Measurements from ENCODE around the gene GPR173. TPM values are rescaled to one million over a fixed set of nuclear protein-coding genes. Genes with fewer than 3 reads are reported as not detected.

GPR173 gene
- total RNA-seq, 2 donors from 2014 or later = 0.11 to 0.14 TPM

GRCh38 chrX:53050841-53051240 lies 2.3 kb downstream of the GPR173 start:
- ATAC-seq = no peak
- Mint-ChIP-seq H3K27ac (no peak overlapping the region), H3K36me3 (no peaks in the 10 kb centered on the region), H3K9me3 (no peaks in the 10 kb centered on the region)
- no peak for DNase-seq (ENCODE audit: low spot score in 2 of 2)

GRCh38 chrX:53055244-53055849 lies 6.8 kb downstream of the GPR173 start:
- no peaks in the 10 kb centered on the region for H3K9me3 Mint-ChIP-seq
- ATAC-seq (no peak), DNase-seq (ENCODE audit: low spot score in 2 of 2) (no peak)
- H3K36me3 Mint-ChIP-seq = no peaks in the 10 kb centered on the region
- no peak overlapping the region for H3K27ac Mint-ChIP-seq

GRCh38 chrX:53056292-53056691 lies 7.7 kb downstream of the GPR173 start:
- Mint-ChIP-seq H3K36me3 (no peaks in the 10 kb centered on the region), H3K27ac (no peak overlapping the region), H3K9me3 (no peaks in the 10 kb centered on the region)
- DNase-seq (ENCODE audit: low spot score in 2 of 2) = no peak
- peak; percentile 24 to 29 for ATAC-seq

- no peak for DNase-seq (ENCODE audit: low spot score in 2 of 2)
- no peaks in the 10 kb centered on the region for H3K9me3 Mint-ChIP-seq
- H3K36me3 Mint-ChIP-seq = no peaks in the 10 kb centered on the region
- H3K27ac Mint-ChIP-seq = no peak overlapping the region
- ATAC-seq = no peak
Observed at GRCh38 chrX:53065104-53065503, 16.5 kb downstream of the GPR173 start.

GRCh38 chrX:53071064-53071463 lies 22.5 kb downstream of the GPR173 start:
- Mint-ChIP-seq H3K27ac (peak overlapping the region in 1 of 2 donors; percentile 83), H3K9me3 (no peaks in the 10 kb centered on the region), H3K36me3 (no peaks in the 10 kb centered on the region)
- ATAC-seq = no peak
- DNase-seq (ENCODE audit: low spot score in 2 of 2) = no peak

- Mint-ChIP-seq H3K36me3 (no peaks in the 10 kb centered on the region), H3K9me3 (no peaks in the 10 kb centered on the region), H3K27ac (peak overlapping the region; percentile 83 to 89)
- DNase-seq (ENCODE audit: low spot score in 2 of 2) = peak; percentile 58 to 61
- ATAC-seq = peak; percentile 76 to 77
Observed at GRCh38 chrX:53071604-53072417, 23.2 kb downstream of the GPR173 start.

GRCh38 chrX:53072418-53073114 lies 24.0 kb downstream of the GPR173 start:
- Mint-ChIP-seq H3K9me3 (no peaks in the 10 kb centered on the region), H3K27ac (peak overlapping the region; percentile 83 to 89), H3K36me3 (no peaks in the 10 kb centered on the region)
- no peak for DNase-seq (ENCODE audit: low spot score in 2 of 2)
- ATAC-seq = peak in 1 of 2 donors; percentile 25

GRCh38 chrX:53073115-53073586 lies 24.6 kb downstream of the GPR173 start:
- ATAC-seq = peak in 1 of 2 donors; percentile 27
- Mint-ChIP-seq H3K9me3 (no peaks in the 10 kb centered on the region), H3K27ac (peak overlapping the region in 1 of 2 donors; percentile 83), H3K36me3 (no peaks in the 10 kb centered on the region)
- DNase-seq (ENCODE audit: low spot score in 2 of 2) = no peak

- no peaks in the 10 kb centered on the region for H3K36me3 Mint-ChIP-seq
- no peaks in the 10 kb centered on the region for H3K9me3 Mint-ChIP-seq
- peak overlapping the region in 1 of 2 donors; percentile 14 for H3K27ac Mint-ChIP-seq
- ATAC-seq (peak; percentile 16 to 62), DNase-seq (ENCODE audit: low spot score in 2 of 2) (no peak)
Observed at GRCh38 chrX:53075011-53075410, 26.4 kb downstream of the GPR173 start.

GRCh38 chrX:53076671-53077070 lies 28.1 kb downstream of the GPR173 start:
- DNase-seq (ENCODE audit: low spot score in 2 of 2) = no peak
- Mint-ChIP-seq H3K27ac (no peak overlapping the region), H3K9me3 (no peaks in the 10 kb centered on the region), H3K36me3 (peaks cover 0 to under 1% of the 10 kb centered on the region in 2 donors)
- ATAC-seq = no peak

- ATAC-seq (no peak), DNase-seq (ENCODE audit: low spot score in 2 of 2) (no peak)
- Mint-ChIP-seq H3K36me3 (peaks cover under 1 to 5% of the 10 kb centered on the region in 2 donors), H3K27ac (no peak overlapping the region), H3K9me3 (no peaks in the 10 kb centered on the region)
Observed at GRCh38 chrX:53077207-53078197, 28.9 kb downstream of the GPR173 start.

GRCh38 chrX:53078943-53079342 lies 30.4 kb downstream of the GPR173 start:
- ATAC-seq = no peak

GRCh38 chrX:53080628-53081580 lies 32.3 kb downstream of the GPR173 start:
- H3K9me3 Mint-ChIP-seq = no peaks in the 10 kb centered on the region
- ATAC-seq (no peak), DNase-seq (ENCODE audit: low spot score in 2 of 2) (no peak)
- peak overlapping the region; percentile 92 to 94 for H3K27ac Mint-ChIP-seq
- peaks cover 29 to 31% of the 10 kb centered on the region in 2 donors for H3K36me3 Mint-ChIP-seq

More at GRCh38 chrX:53078943-53079342, 30.4 kb downstream of the GPR173 start:
- DNase-seq (ENCODE audit: low spot score in 2 of 2) = no peak
- Mint-ChIP-seq H3K27ac (peak overlapping the region in 1 of 2 donors; percentile 22), H3K9me3 (no peaks in the 10 kb centered on the region), H3K36me3 (peaks cover 13 to 19% of the 10 kb centered on the region in 2 donors)

GRCh38 chrX:53081925-53082772 lies 33.6 kb downstream of the GPR173 start, which contains the start of gene TSPYL2:
Gene TSPYL2, plus strand, starts transcription at chrX:53082367. Its CDS starts 132 bp downstream, at chrX:53082499.
- DNase-seq (ENCODE audit: low spot score in 2 of 2) = peak; percentile 89 to 95
- H3K36me3 Mint-ChIP-seq = peaks cover 33 to 34% of the 10 kb centered on the region in 2 donors

More at GRCh38 chrX:53081925-53082772, 33.6 kb downstream of the GPR173 start, which contains the start of gene TSPYL2:
- Mint-ChIP-seq H3K9me3 (no peaks in the 10 kb centered on the region), H3K27ac (peak within 1 kb of the TSS; percentile 96 to 97)
- peak; percentile 85 to 86 for ATAC-seq

Measured in activated naive CD4-positive, alpha-beta T cell treated with anti-CD3 and anti-CD28 coated beads, Interleukin-2, amount 50 U/mL, for 72 hours (primary cell).